HG03139 (cell line): ENCODE results near the gene PMEPA1.

Experiments used
- ATAC-seq: cut with Tn5 transposase; IDR thresholded peaks from one replicate; pipeline ENCODE4 v1.9.1; 2021; ENCODE audit not compliant: unreplicated experiment

The PMEPA1 gene

DNA sequence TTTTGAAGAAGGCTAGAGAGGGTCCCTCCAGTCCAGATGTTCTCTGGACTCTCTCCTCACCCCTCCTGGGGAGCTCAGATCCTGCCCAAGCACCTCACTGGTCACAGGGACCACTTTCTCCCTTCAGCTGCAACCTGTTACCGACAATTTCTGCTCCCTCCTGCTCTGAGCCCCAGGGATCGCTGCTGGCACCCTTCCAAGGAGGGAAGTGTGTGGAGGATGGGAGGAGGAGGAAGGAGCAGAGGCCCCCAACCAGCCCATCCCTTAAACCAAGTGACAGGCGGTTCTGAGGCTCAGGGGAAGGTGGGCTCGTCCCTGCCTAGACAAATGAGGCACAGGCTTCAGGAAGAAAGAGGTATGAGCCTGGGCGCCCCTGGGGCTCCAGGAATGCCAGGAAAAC is 13.9 kb downstream of the PMEPA1 start:
- no peak for ATAC-seq

DNA sequence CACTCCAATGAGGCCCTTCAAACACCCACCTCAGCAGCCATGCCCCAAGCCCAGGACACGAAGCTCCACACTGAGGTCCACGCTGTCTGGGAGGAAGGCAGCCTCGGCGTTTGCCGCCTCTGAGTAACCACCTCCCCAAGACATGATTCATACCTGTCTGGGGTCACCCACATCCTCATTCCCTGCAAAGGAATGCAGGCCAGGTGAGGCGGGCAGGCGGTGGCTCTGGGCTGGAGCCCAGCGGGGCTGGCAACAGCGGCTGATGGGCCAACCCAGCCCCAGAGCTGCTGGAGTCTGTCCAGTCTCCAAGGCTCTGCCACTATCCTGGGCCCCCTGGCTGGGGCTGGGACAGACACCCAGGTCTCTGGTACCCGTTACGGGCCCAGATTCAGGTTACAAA is 14.8 kb downstream of the PMEPA1 start:
- ATAC-seq: no peak

DNA sequence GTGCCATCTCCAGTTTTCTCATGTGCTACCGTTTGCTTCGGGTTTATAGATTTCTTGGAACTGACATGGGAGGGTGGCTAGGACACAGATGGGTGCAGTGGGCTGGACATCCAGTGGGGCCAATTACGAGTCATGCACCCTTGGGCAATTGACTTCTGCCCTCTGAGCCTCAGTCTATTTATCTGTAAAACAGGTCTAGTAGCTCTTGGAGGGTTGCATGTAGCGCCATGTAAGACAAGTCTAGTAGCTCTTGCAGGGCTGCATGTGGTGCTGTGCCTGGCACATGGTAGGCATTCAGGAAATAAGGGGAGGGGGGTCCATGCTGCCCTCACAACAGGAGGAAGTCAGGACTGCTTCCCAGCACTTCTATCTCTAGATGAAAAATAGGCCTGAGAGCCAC is 15.3 kb downstream of the PMEPA1 start:
- no peak for ATAC-seq

DNA sequence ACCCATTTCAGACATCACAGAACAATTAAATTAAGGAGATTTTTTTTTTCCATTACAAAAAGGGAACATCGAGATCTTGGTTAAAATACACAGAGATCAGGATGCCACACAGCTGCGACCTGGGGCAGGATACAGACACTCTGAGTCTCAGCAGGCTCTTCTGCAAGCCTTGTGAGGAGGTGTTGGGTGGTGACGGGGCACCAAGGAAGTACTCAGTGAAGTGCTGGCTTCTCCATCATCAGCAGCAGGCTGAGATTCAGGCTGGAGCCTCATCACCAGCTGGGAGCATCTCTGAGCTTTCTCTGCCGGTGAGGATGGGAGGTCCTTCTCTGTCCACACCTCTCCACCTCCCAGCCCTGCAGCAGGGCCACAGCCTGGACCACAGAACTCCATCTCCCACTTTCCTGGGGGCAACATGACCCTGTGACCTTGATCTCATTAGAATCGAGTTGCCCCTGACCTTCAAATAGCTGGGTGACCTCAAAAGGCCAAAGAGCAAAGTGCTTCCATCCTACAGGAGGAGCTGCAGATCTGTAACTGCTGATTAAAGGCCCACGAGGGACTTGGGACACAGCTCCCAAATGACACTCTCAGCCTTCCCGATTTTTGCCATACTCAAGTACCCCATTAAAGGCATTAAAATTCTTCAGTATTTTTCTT is 16.0 kb downstream of the PMEPA1 start:
- no peak for ATAC-seq

DNA sequence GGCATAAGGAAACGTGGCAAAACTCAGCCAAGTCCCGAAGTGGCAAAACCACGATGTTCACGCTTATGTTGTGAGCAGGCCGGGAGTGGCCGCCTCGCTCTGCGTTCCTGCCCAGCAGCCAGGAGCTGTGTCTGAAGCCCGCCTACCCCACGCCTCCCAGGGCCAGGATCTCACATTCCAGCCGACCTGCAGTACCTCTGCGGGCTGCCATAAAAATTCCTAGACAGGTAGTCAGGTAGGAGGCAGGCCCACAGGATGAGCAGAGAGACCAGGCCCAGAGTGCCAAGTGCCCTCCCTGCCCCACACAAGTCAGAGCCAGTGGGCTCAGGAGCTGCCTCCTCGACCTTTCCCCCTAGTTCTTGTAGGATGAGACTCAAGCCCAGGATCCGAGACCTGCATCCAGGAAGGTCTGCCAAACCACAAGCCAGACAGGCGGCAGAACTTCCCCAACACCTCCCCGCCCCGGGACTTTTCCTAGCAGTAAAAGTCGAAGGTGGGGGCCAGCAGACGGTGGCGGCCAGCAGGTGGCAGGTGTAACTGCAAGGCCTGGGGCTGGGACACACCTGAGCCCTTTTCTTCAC is 16.7 kb downstream of the PMEPA1 start:
- ATAC-seq: no peak

GRCh38 chr20:57692393-57692792 is 17.4 kb downstream of the PMEPA1 start:
- ATAC-seq: no peak

- ATAC-seq: no peak
These were observed 18.1 kb downstream of the PMEPA1 start for GRCh38 chr20:57691699-57692098.

GRCh38 chr20:57690525-57690924 is 19.3 kb downstream of the PMEPA1 start:
- no peak for ATAC-seq

GRCh38 chr20:57689745-57690481 is 19.9 kb downstream of the PMEPA1 start:
- ATAC-seq: no peak

DNA sequence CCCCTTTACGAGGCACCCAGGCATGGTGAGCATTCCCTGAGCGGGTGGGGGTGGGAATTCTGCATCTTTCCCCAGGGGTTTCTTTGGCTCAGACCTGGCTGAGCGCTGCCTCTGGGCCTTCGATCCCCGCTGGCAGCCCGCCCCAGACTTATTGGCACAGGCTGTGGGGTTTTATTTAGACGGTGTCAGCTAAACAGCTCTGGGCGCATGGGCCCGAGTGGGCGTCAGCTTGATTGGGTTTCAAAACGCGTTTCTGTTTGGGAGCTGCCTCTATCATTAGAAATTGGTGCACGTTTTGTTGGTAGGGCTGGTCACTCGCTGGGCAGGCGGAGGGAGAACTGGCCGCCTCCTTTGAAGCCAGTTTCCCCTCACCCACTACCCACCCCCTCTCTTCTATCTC is 21.0 kb downstream of the PMEPA1 start:
- ATAC-seq: no peak

GRCh38 chr20:57688295-57688694 is 21.5 kb downstream of the PMEPA1 start:
- no peak for ATAC-seq

DNA sequence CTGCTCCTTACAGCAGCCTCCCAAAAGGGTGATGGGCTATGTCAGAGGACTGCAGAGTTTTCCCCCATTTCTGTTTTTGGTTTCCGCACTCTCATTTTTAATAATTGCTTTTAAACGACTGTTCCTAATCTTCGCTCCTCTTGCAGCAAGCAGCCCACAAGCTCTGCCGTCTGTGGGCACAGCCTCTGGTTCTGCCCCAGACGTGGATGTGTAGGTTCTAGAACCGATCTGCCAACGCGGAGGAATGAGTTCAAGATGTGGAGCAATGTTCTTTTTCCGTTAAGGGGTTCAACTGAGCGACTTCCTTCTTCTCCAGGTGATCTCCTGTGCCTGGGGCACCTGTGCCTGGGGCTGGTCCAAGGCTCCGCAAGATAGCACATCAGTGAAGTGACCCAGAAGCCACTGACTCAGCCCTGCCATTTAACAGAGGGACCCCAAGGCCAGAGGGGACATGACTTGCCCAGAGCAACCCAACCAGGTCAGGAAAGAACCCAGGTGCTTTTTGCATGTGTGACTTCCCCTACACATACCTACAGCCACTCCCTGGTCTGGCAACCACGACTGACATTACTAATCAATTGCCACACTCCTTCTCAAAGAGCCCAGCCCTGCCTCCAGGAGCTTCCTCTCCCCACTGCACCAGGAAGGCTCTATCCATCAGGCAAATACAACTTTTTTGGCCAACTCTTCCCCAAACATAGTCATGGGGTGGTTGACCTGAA is 22.7 kb downstream of the PMEPA1 start:
- ATAC-seq: no peak

- ATAC-seq: no peak
These were observed 24.6 kb downstream of the PMEPA1 start for GRCh38 chr20:57685146-57685758.

DNA sequence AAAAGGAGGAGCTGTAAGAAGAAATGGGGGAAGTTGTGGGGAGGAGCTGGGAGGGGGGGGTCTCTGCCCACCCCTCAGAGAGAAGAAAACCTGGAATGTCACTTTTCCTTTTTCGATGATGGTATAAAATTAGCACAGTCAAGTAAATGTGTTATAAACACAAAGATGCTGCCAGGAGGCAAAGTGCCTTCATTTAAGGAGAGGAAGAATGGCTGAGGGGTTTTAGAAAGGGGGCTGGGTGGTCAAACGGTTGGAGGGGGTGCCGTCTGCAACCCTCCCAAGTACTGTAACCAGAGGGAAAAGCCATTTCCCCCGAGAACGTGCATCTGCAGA is 25.0 kb downstream of the PMEPA1 start:
- no peak for ATAC-seq

DNA sequence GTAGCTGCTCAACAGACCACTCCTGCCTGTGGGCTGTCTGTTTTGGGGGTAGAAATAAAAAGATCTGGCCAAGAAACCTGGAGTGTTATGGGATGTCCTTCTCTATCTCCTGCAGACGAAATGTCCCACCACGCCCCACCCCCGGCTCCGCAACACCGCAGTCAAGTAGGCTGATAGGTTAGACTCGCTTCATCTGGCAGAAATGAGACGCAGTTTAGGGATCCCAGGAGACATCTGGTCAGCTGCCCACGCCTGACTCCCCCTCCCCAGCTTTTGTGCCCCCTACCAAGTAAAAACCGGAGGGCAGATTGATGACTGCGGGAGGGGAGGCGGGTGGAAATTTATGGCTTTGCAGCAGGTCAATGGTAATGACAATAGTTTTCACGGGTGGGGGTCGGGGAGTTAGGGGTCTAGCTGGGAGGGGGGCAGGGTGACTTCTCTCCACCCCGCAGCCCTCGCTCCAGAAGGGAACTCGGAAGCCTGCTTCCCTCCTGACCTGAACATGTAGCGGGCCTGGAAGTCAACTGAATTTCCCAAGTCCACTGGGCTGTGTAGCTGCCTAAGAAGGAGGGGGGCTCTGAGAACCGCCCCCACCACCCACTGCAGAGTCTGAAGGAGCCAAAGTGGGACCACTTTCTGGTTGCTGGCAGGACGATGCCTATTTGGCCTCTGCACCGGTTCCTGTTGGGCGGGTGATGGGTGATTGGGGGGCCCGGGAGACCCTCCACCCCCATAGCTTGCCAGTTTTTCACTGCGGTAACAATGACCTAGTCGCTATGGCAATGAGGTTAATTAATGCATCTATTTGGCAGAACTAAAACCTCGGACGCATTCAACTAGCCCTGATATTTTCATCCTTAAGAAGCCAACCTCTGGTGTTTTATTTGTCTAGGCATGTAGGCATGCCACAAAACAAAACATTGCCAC is 25.7 kb downstream of the PMEPA1 start:
- ATAC-seq: no peak

GRCh38 chr20:57683287-57683686 is 26.5 kb downstream of the PMEPA1 start:
- ATAC-seq: no peak

- no peak for ATAC-seq
These were observed 27.4 kb downstream of the PMEPA1 start for GRCh38 chr20:57682184-57683101.

GRCh38 chr20:57680934-57681914 is 28.6 kb downstream of the PMEPA1 start:
- ATAC-seq: no peak
